WTC11 (cell line): ENCODE data around the gene CLTA. TPM values are rescaled to one million over a fixed set of nuclear protein-coding genes. Genes with fewer than 3 reads are reported as not detected.

Source experiments
- ATAC-seq: fragments of 200-7000 bp; cut with Tn5 transposase; 2 replicates; pipeline ENCODE4 v1.10.0; 2021; ENCODE audit warnings: mild to moderate bottlenecking, moderate library complexity
- CTCF ChIA-PET: fragments of 300-600 bp; sonication (Branson Sonifier 250); formaldehyde crosslinking; loops from one replicate; lab custom pipeline; 2021; ENCODE audit warnings: antibody characterized with exemption; lab: Charles Lee
- POLR2A ChIA-PET: fragments of 350-600 bp; sonication (Branson Sonifier 250); formaldehyde crosslinking; loops from one replicate; lab custom pipeline; 2021; ENCODE audit warnings: antibody characterized with exemption; lab: Charles Lee
- DNase-seq: peaks from one replicate; pipeline ENCODE4 v3.0.0; 2021; ENCODE audit warnings: low spot score
- H3K27ac Mint-ChIP-seq: 2 replicates; pipeline ENCODE4 v1.8.0; 2021; ENCODE audit warnings: mixed read lengths
- H3K27me3 Mint-ChIP-seq: 2 replicates; pipeline ENCODE4 v1.8.0; 2021; ENCODE audit warnings: low read depth, mild to moderate bottlenecking, moderate library complexity, mixed read lengths
- H3K36me3 Mint-ChIP-seq: 2 replicates; pipeline ENCODE4 v1.8.0; 2021; ENCODE audit warnings: mixed read lengths
- H3K4me1 Mint-ChIP-seq: 2 replicates; pipeline ENCODE4 v1.8.0; 2022; ENCODE audit warnings: mixed read lengths
- H3K4me3 Mint-ChIP-seq: 2 replicates; pipeline ENCODE4 v1.8.0; 2021; ENCODE audit warnings: mild to moderate bottlenecking, moderate library complexity, mixed read lengths
- H3K9me3 Mint-ChIP-seq: 2 replicates; pipeline ENCODE4 v1.8.0; 2021; ENCODE audit warnings: mixed read lengths
- ARID4B ChIP-seq: sonication (generic); formaldehyde crosslinking; IDR thresholded peaks from 2 replicates; pipeline ENCODE4 v1.8.0; 2023; ENCODE audit warnings: missing genetic modification reagents, mild to moderate bottlenecking, borderline replicate concordance
- ATF1 ChIP-seq: sonication (generic); formaldehyde crosslinking; IDR thresholded peaks from 2 replicates; pipeline ENCODE4 v1.8.1; 2023; ENCODE audit warnings: mild to moderate bottlenecking, moderate library complexity, missing genetic modification reagents
- CTCF ChIP-seq: fragments of 200-600 bp; IDR thresholded peaks from 2 replicates; pipeline ENCODE4 v1.8.0; 2022; ENCODE audit warnings: antibody characterized with exemption
- MXD4 ChIP-seq: fragments of 250-450 bp; sonication (Bioruptor Pico); IDR thresholded peaks from 2 replicates; pipeline ENCODE4 v1.8.0; 2021; ENCODE audit warnings: mild to moderate bottlenecking, moderate library complexity, borderline replicate concordance
- NFE2L1 ChIP-seq: sonication (generic); formaldehyde crosslinking; IDR thresholded peaks from 2 replicates; pipeline ENCODE4 v1.8.1; 2023; ENCODE audit warnings: missing genetic modification reagents
- NFYB ChIP-seq: sonication (generic); formaldehyde crosslinking; conservative IDR thresholded peaks from 2 replicates; pipeline ENCODE4 v1.8.0; 2022; ENCODE audit warnings: low read depth, missing genetic modification reagents
- PREB ChIP-seq: sonication (generic); formaldehyde crosslinking; IDR thresholded peaks from 2 replicates; pipeline ENCODE4 v1.8.1; 2022; ENCODE audit warnings: mild to moderate bottlenecking, missing genetic modification reagents, moderate library complexity, borderline replicate concordance
- PRRX2 ChIP-seq: fragments of 250-450 bp; sonication (Bioruptor Pico); IDR thresholded peaks from 2 replicates; pipeline ENCODE4 v1.8.0; 2021; ENCODE audit warnings: mild to moderate bottlenecking
- SOX15 ChIP-seq: fragments of 250-450 bp; sonication (Bioruptor Pico); IDR thresholded peaks from 2 replicates; pipeline ENCODE4 v1.9.0; 2021; ENCODE audit warnings: mild to moderate bottlenecking
- TCF7 ChIP-seq: sonication (generic); formaldehyde crosslinking; IDR thresholded peaks from 2 replicates; pipeline ENCODE4 v1.8.0; 2022; ENCODE audit warnings: mild to moderate bottlenecking, low read depth, missing genetic modification reagents, moderate library complexity
- TEAD1 ChIP-seq: sonication (generic); formaldehyde crosslinking; IDR thresholded peaks from 2 replicates; pipeline ENCODE4 v1.8.0; 2022; ENCODE audit warnings: mild to moderate bottlenecking, missing genetic modification reagents
- TEAD4 ChIP-seq: sonication (generic); formaldehyde crosslinking; IDR thresholded peaks from 2 replicates; pipeline ENCODE4 v1.8.0; 2022; ENCODE audit warnings: mild to moderate bottlenecking, missing genetic modification reagents
- TP53 ChIP-seq: sonication (generic); formaldehyde crosslinking; IDR thresholded peaks from 2 replicates; pipeline ENCODE4 v1.8.1; 2023; ENCODE audit warnings: mild to moderate bottlenecking, missing genetic modification reagents
- ZMAT4 ChIP-seq: fragments of 250-450 bp; sonication (Bioruptor Pico); IDR thresholded peaks from 2 replicates; pipeline ENCODE4 v1.9.0; 2021; ENCODE audit warnings: mild to moderate bottlenecking
- ZNF121 ChIP-seq: sonication (generic); formaldehyde crosslinking; IDR thresholded peaks from 2 replicates; pipeline ENCODE4 v1.8.0; 2023; ENCODE audit warnings: missing genetic modification reagents
- ZNF232 ChIP-seq: sonication (generic); formaldehyde crosslinking; IDR thresholded peaks from 2 replicates; pipeline ENCODE4 v1.8.0; 2022; ENCODE audit warnings: mild to moderate bottlenecking, missing genetic modification reagents
- ZNF425 ChIP-seq: fragments of 250-450 bp; sonication (Bioruptor Pico); conservative IDR thresholded peaks from 2 replicates; pipeline ENCODE4 v1.9.0; 2021; ENCODE audit warnings: mild to moderate bottlenecking
- ZNF532 ChIP-seq: fragments of 250-450 bp; sonication (Bioruptor Pico); IDR thresholded peaks from 2 replicates; pipeline ENCODE4 v1.9.0; 2021; ENCODE audit warnings: mild to moderate bottlenecking, borderline replicate concordance
- total RNA-seq: library from RNA; stranded (reverse); gene quantifications from 3 replicates; pipeline ENCODE4 v1.2.3, GENCODE V29; 2021

Gene CLTA
- total RNA-seq, 1 experiment from 2014 or later: 213 TPM

GRCh38 chr9:36166168-36166927 lies 24.4 kb upstream of the CLTA start (continued):
- TF ChIP-seq ZNF425 (CRISPR knock-in tag): no peak
- peak; percentile 86 for TF ChIP-seq CTCF
- peak; percentile 50; the same call in 1 of the 2 replicates for TF ChIP-seq TEAD1
- TF ChIP-seq ZNF232: peak; percentile 52; the same call in 1 of the 2 replicates
- TF ChIP-seq TP53 (CRISPR knock-in tag): no peak
- 0 out of 2 replicates have a peak, but pooled peaks have one; percentile 17 for TF ChIP-seq PRRX2
- TF ChIP-seq ZMAT4 (CRISPR knock-in tag): no peak
- 0 out of 2 replicates have a peak, but pooled peaks have one; percentile 10 for TF ChIP-seq ZNF532 (CRISPR knock-in tag)

- no peak for ATAC-seq
- peaks cover 17% of the 10 kb centered on the region for H3K4me1 Mint-ChIP-seq
- ChIA-PET CTCF (interaction anchor here (1.2 to 1.6 kb wide), 3 partner anchors 21 to 67 kb away, joined by 3 to 5 read pairs (median 3); partner anchors contain the start of gene CLTA), POLR2A (no interaction called here)
- H3K9me3 Mint-ChIP-seq: no peaks in the 10 kb centered on the region
- DNase-seq: no peak
- peaks cover 7% of the 10 kb centered on the region for H3K27me3 Mint-ChIP-seq
- H3K27ac Mint-ChIP-seq: no peak within 1 kb of the TSS
- H3K4me3 Mint-ChIP-seq: no peak within 1 kb of the TSS
- no peaks in the 10 kb centered on the region for H3K36me3 Mint-ChIP-seq
- TF ChIP-seq ARID4B (CRISPR knock-in tag): no peak
- no peak for TF ChIP-seq MXD4 (CRISPR knock-in tag)
- no peak for TF ChIP-seq TEAD4 (CRISPR knock-in tag)
- TF ChIP-seq CTCF: no peak
- TF ChIP-seq PREB (CRISPR knock-in tag): no peak
- TF ChIP-seq ZNF121 (CRISPR knock-in tag): no peak
- TF ChIP-seq NFE2L1: no peak
- TF ChIP-seq NFYB (CRISPR knock-in tag): no peak
- TF ChIP-seq TCF7 (CRISPR knock-in tag): no peak
- no peak for TF ChIP-seq SOX15
- TF ChIP-seq ATF1 (CRISPR knock-in tag): no peak
These were observed 21.6 kb upstream of the CLTA start, which contains the start of gene CCIN for GRCh38 chr9:36169166-36169565. Gene CCIN (plus strand): TSS chr9:36169388. CDS start chr9:36169503, 115 bp downstream.
